H9 (cell line): ENCODE results near the gene GBP7. TPM values are rescaled to one million over a fixed set of nuclear protein-coding genes. Genes with fewer than 3 reads are reported as not detected.
A peak's percentile ranks its signal among the peaks of the same experiment; 100 is the strongest.

Source experiments
- DNase-seq: peaks from one replicate; pipeline ENCODE4 v3.0.0-alpha.2; 2017
- H2AFZ ChIP-seq: one replicate; pipeline ENCODE4 v1.6.1; 2013; ENCODE audit warnings: mild to moderate bottlenecking, low read length, control low read depth, moderate library complexity
- H2AK5ac ChIP-seq: 2 replicates; pipeline ENCODE4 v1.6.1; 2013; ENCODE audit warnings: low read length, control low read depth, mixed read lengths; ENCODE audit not compliant: insufficient read length
- H2BK120ac ChIP-seq: one replicate; pipeline ENCODE4 v1.6.1; 2013; ENCODE audit warnings: low read depth, mild to moderate bottlenecking, low read length, control low read depth, inconsistent platforms; ENCODE audit not compliant: poor library complexity, severe bottlenecking
- H2BK12ac ChIP-seq: 2 replicates; pipeline ENCODE4 v1.6.1; 2013; ENCODE audit warnings: low read length, control low read depth, mixed read lengths, low read depth; ENCODE audit not compliant: insufficient read length
- H2BK15ac ChIP-seq: 2 replicates; pipeline ENCODE4 v1.6.1; 2013; ENCODE audit warnings: low read depth, low read length, control low read depth
- H2BK20ac ChIP-seq: one replicate; pipeline ENCODE4 v1.6.1; 2013; ENCODE audit warnings: low read depth, mild to moderate bottlenecking, low read length, control low read depth, inconsistent platforms; ENCODE audit not compliant: poor library complexity, severe bottlenecking
- H2BK5ac ChIP-seq: 2 replicates; pipeline ENCODE4 v1.6.1; 2013; ENCODE audit warnings: low read length, control low read depth, mixed read lengths; ENCODE audit not compliant: insufficient read length
- H3K14ac ChIP-seq: 2 replicates; pipeline ENCODE4 v1.6.1; 2013; ENCODE audit warnings: low read length, control low read depth; ENCODE audit not compliant: insufficient read depth
- H3K18ac ChIP-seq: 2 replicates; pipeline ENCODE4 v1.6.1; 2013; ENCODE audit warnings: low read depth, mild to moderate bottlenecking, mixed read lengths, low read length, control low read depth; ENCODE audit not compliant: insufficient read length
- H3K23ac ChIP-seq: 2 replicates; pipeline ENCODE4 v1.6.1; 2013; ENCODE audit warnings: low read length, control low read depth, mixed read lengths, low read depth; ENCODE audit not compliant: insufficient read length
- H3K23me2 ChIP-seq: 2 replicates; pipeline ENCODE4 v1.6.1; 2013; ENCODE audit warnings: low read depth, mild to moderate bottlenecking, mixed read lengths, low read length, control low read depth; ENCODE audit not compliant: insufficient read length, poor library complexity, severe bottlenecking
- H3K27ac ChIP-seq: 2 replicates; pipeline ENCODE4 v1.5.1; 2013; ENCODE audit warnings: low read length, control low read depth, mixed read lengths, low read depth; ENCODE audit not compliant: insufficient read length
- H3K27me3 ChIP-seq: 2 replicates; pipeline ENCODE4 v1.6.1; 2013; ENCODE audit warnings: low read length, control low read depth, inconsistent platforms; ENCODE audit not compliant: insufficient read depth
- H3K4ac ChIP-seq: 2 replicates; pipeline ENCODE4 v1.6.1; 2013; ENCODE audit warnings: low read depth, mild to moderate bottlenecking, control low read depth, inconsistent platforms, low read length, moderate library complexity
- H3K4me1 ChIP-seq: 2 replicates; pipeline ENCODE4 v1.6.1; 2013; ENCODE audit warnings: low read length, control low read depth, inconsistent platforms; ENCODE audit not compliant: insufficient read depth
- H3K4me2 ChIP-seq: 2 replicates; pipeline ENCODE4 v1.6.1; 2013; ENCODE audit warnings: low read length, control low read depth, mixed read lengths; ENCODE audit not compliant: insufficient read length, insufficient read depth
- H3K56ac ChIP-seq: 2 replicates; pipeline ENCODE4 v1.6.1; 2013; ENCODE audit warnings: low read depth, mild to moderate bottlenecking, mixed read lengths, low read length, control low read depth; ENCODE audit not compliant: insufficient read length
- H3K79me1 ChIP-seq: 2 replicates; pipeline ENCODE4 v1.6.1; 2013; ENCODE audit warnings: low read depth, mild to moderate bottlenecking, moderate library complexity, low read length, control low read depth, inconsistent platforms; ENCODE audit not compliant: insufficient read depth, poor library complexity, severe bottlenecking
- H3K79me2 ChIP-seq: 2 replicates; pipeline ENCODE4 v1.6.1; 2013; ENCODE audit warnings: low read length, control low read depth, inconsistent platforms; ENCODE audit not compliant: insufficient read depth
- H3K9ac ChIP-seq: 2 replicates; pipeline ENCODE4 v1.6.1; 2013; ENCODE audit warnings: low read length, control low read depth, mixed read lengths; ENCODE audit not compliant: insufficient read length; ENCODE audit errors: extremely low read depth
- H3K9me3 ChIP-seq: one replicate; pipeline ENCODE4 v1.6.1; 2013; ENCODE audit warnings: low read depth, low read length, inconsistent platforms; ENCODE audit not compliant: control insufficient read depth
- H3T11ph ChIP-seq: one replicate; pipeline ENCODE4 v1.6.1; 2013; ENCODE audit warnings: mild to moderate bottlenecking, low read length, control low read depth, inconsistent platforms
- H4K20me1 ChIP-seq: one replicate; pipeline ENCODE4 v1.6.1; 2013; ENCODE audit not compliant: control insufficient read depth, insufficient read length, insufficient read depth
- H4K5ac ChIP-seq: 2 replicates; pipeline ENCODE4 v1.6.1; 2013; ENCODE audit warnings: low read depth, mild to moderate bottlenecking, mixed read lengths, low read length, control low read depth; ENCODE audit not compliant: insufficient read length
- H4K8ac ChIP-seq: replicated peaks from 2 replicates; pipeline ENCODE4 v1.6.1; 2013; ENCODE audit warnings: low read length, control low read depth, mixed read lengths, low read depth; ENCODE audit not compliant: insufficient read length
- H4K91ac ChIP-seq: 2 replicates; pipeline ENCODE4 v1.6.1; 2013; ENCODE audit warnings: low read depth, mild to moderate bottlenecking, moderate library complexity, mixed read lengths, low read length, control low read depth; ENCODE audit not compliant: insufficient read length
- H3K27ac Mint-ChIP-seq, 3 experiments: 2 replicates in 2 of 3; 3 replicates in 1 of 3; pipeline ENCODE4 v1.8.0; 2020 to 2021; ENCODE audit warnings: mixed read lengths in 3 of 3, mild to moderate bottlenecking in 1 of 3, moderate library complexity in 1 of 3
- H3K27me3 Mint-ChIP-seq: 2 replicates; pipeline ENCODE4 v1.8.0; 2021; ENCODE audit warnings: low read depth, mild to moderate bottlenecking, moderate library complexity, mixed read lengths
- H3K36me3 Mint-ChIP-seq, 3 experiments: 2 replicates in 2 of 3; 3 replicates in 1 of 3; pipeline ENCODE4 v1.8.0; 2020 to 2021; ENCODE audit warnings: low read depth in 3 of 3, mixed read lengths in 3 of 3; ENCODE audit not compliant: insufficient read depth in 1 of 3
- H3K4me1 Mint-ChIP-seq, 2 experiments: 2 replicates each; pipeline ENCODE4 v1.8.0; 2020; ENCODE audit warnings: mixed read lengths in 2 of 2
- H3K4me3 Mint-ChIP-seq, 2 experiments: 2 replicates in 1 of 2; 3 replicates in 1 of 2; pipeline ENCODE4 v1.8.0; 2020 to 2021; ENCODE audit warnings: mild to moderate bottlenecking in 2 of 2, mixed read lengths in 2 of 2, moderate library complexity in 1 of 2
- H3K9me3 Mint-ChIP-seq, 2 experiments: 2 replicates in 1 of 2; 3 replicates in 1 of 2; pipeline ENCODE4 v1.8.0; 2020; ENCODE audit warnings: mild to moderate bottlenecking in 2 of 2, mixed read lengths in 2 of 2, moderate library complexity in 1 of 2
- WGBS: extraction: QIAGEN DNeasy Blood & Tissue Kit; methylation state at CpG from one replicate; pipeline ENCODE4 v1.1.7; 2013; ENCODE audit warnings: missing lambda C conversion rate, low lambda C conversion rate, mixed read lengths; ENCODE audit not compliant: insufficient read length; ENCODE audit errors: extremely low coverage; 5-methylcytosine and 5-hydroxymethylcytosine counted together
- total RNA-seq: library from RNA; stranded (reverse); gene quantifications from 2 replicates; pipeline ENCODE4 v1.2.1, GENCODE V29; 2021
- TF ChIP-seq, protein P1 (sequence below): fragments of 200-600 bp; sonication (generic); conservative IDR thresholded peaks from 3 replicates; pipeline ENCODE4 v1.8.0; 2021; ENCODE audit warnings: antibody characterized with exemption, mild to moderate bottlenecking

The GBP7 gene
- total RNA-seq, 1 experiment from 2014 or later: not detected

DNA sequence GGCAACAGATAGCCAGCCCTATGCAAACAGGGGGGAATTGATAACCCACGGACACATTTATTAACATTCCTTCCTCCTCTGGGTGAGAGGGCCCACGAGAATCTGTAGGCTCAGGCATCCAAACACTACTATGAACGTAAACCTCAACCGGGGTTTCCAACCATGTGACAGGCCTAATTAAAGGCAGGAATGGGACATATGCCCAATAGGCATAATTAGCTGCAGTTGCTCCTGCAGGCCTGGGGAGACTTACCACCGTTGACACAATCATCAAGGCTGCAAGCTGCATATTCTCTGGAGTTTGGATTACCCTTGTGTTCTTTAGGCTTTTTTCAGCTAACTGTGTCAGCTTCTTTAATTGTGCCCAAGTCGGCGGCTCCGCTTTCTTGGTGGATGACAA is 88.6 kb downstream of the GBP7 start:
- H3K4me1 ChIP-seq: no peaks in the 10 kb centered on the region
- peak overlapping the region; percentile 8 for H2AFZ ChIP-seq
- H3K9ac ChIP-seq: no peak overlapping the region
- H3K79me2 ChIP-seq: no peaks in the 10 kb centered on the region
- Mint-ChIP-seq H3K27me3 (no peaks in the 10 kb centered on the region), H3K9me3 (peaks cover 0 to under 1% of the 10 kb centered on the region in 2 experiments; a peak in 1 of 5 replicates), H3K4me1 (peaks cover 2 to 4% of the 10 kb centered on the region in 2 experiments; a peak in 1 of 4 replicates), H3K27ac (peak overlapping the region in 1 of 3 experiments; percentile 37; a peak in 1 of 7 replicates), H3K36me3 (no peaks in the 10 kb centered on the region; a peak in 1 of 7 replicates), H3K4me3 (no peak overlapping the region)
- H3K23me2 ChIP-seq: no peaks in the 10 kb centered on the region
- no peak overlapping the region for H2BK12ac ChIP-seq
- H4K91ac ChIP-seq: no peak overlapping the region
- no peak overlapping the region for H2BK5ac ChIP-seq
- no peak overlapping the region for H3K27ac ChIP-seq
- no peaks in the 10 kb centered on the region for H3K9me3 ChIP-seq
- no peaks in the 10 kb centered on the region for H4K20me1 ChIP-seq
- H4K8ac ChIP-seq: no peak overlapping the region
- H2BK15ac ChIP-seq: no peak overlapping the region
- no peak overlapping the region for H3K56ac ChIP-seq
- no peak overlapping the region for H2BK20ac ChIP-seq
- H3K4ac ChIP-seq: no peak overlapping the region
- no peak overlapping the region for H2BK120ac ChIP-seq
- no peaks in the 10 kb centered on the region for H3K79me1 ChIP-seq
- DNase-seq: no peak
- H3K27me3 ChIP-seq: no peaks in the 10 kb centered on the region
- no peak overlapping the region for H3K23ac ChIP-seq
- H3K18ac ChIP-seq: no peak overlapping the region
- no CpG with 5 or more reads among the region's 8 CpGs for WGBS
- no peak overlapping the region for H3K4me2 ChIP-seq
- H3K14ac ChIP-seq: no peak overlapping the region
- no peak overlapping the region for H3T11ph ChIP-seq
- TF ChIP-seq, protein P1, sequence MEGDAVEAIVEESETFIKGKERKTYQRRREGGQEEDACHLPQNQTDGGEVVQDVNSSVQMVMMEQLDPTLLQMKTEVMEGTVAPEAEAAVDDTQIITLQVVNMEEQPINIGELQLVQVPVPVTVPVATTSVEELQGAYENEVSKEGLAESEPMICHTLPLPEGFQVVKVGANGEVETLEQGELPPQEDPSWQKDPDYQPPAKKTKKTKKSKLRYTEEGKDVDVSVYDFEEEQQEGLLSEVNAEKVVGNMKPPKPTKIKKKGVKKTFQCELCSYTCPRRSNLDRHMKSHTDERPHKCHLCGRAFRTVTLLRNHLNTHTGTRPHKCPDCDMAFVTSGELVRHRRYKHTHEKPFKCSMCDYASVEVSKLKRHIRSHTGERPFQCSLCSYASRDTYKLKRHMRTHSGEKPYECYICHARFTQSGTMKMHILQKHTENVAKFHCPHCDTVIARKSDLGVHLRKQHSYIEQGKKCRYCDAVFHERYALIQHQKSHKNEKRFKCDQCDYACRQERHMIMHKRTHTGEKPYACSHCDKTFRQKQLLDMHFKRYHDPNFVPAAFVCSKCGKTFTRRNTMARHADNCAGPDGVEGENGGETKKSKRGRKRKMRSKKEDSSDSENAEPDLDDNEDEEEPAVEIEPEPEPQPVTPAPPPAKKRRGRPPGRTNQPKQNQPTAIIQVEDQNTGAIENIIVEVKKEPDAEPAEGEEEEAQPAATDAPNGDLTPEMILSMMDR: no peak
- no peak overlapping the region for H2AK5ac ChIP-seq
- H4K5ac ChIP-seq: no peak overlapping the region
